Mammary epithelial cell (primary cell): ENCODE data around the gene PCBP1.
A peak's percentile ranks its signal among the peaks of the same experiment; 100 is the strongest.

Source experiments
- CTCF ChIP-seq, 2 donors: IDR thresholded peaks in 1 of 2; conservative IDR thresholded peaks in 1 of 2; 2 replicates each; pipeline ENCODE4 v1.5.1; 2011 to 2012; ENCODE audit warnings: inconsistent platforms in 2 of 2, low read length in 2 of 2, mild to moderate bottlenecking in 2 of 2, control low read depth in 1 of 2, low read depth in 1 of 2; ENCODE audit not compliant: insufficient read depth in 1 of 2; ENCODE audit errors: extremely low read depth in 1 of 2
- EZH2 ChIP-seq: IDR thresholded peaks from 2 replicates; pipeline ENCODE4 v1.6.1; 2012; ENCODE audit warnings: low read length, inconsistent platforms, borderline replicate concordance

DNA sequence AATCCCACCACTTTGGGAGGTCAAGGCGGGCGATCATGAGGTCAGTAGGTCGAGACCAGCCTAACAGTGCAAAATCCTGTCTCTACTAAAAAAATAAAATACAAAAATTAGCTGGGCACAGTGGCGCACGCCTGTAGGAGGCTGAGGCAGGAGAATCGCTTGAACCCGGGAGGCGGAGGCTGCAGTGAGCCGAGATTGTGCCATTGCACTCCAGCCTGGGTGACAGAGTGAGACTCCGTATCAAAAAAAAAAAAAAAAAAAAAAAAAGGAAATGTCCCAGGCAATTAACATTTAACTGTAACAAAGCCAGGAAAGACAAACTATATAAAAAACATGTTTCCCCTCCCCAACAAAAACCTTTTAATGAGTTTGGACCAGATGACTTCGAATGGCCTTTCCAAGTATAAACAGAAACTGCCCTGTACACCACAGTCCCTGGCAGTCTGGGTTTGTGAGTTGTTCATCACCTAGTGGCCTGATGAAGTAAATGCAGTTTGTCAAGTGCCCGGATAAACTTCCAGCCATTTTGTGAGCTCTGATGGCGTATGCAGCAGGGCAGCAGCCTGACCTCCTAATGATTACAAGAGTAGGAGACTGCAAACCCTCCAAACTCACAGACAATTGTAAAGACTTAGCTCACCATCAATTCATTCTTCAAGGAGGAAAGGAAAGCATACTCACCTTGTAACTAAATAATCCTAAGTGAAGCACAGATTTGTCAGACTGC lies 16.6 kb upstream of the PCBP1 start:
- no peak for TF ChIP-seq EZH2
- TF ChIP-seq CTCF (conservative IDR thresholded peaks at IDR 0.05 in 1 of 2, IDR thresholded peaks at IDR 0.05 in 1 of 2; ENCODE audit: extremely low read depth in 1 of 2, insufficient read depth in 1 of 2, low read depth in 1 of 2, low read length in 2 of 2): peak; percentile 94
